ENCODE results near the gene LGI4.
A peak's percentile ranks its signal among the peaks of the same experiment; 100 is the strongest.
"Not testable (repeated sequence)": the region's sequence is repeated elsewhere in the genome, so short reads cannot be mapped to it uniquely, and the experiment has no call there.

LGI4 gene

GRCh38 chr19:35153701-35154524 is 19.1 kb upstream of the LGI4 start:
- Mint-ChIP-seq H3K4me3 (peak overlapping the region; percentile 100), H3K4me1 (ENCODE audit: low read depth) (peaks cover 38% of the 10 kb centered on the region), H3K36me3 (ENCODE audit: low read depth) (peaks cover 43% of the 10 kb centered on the region), H3K27me3 (ENCODE audit: low read depth) (peaks cover 8% of the 10 kb centered on the region), H3K27ac (peak overlapping the region; percentile 97), H3K9me3 (no peaks in the 10 kb centered on the region)
- DNase-seq (ENCODE audit: low spot score), result peak; percentile 61

GRCh38 chr19:35153129-35153522 is 18.3 kb upstream of the LGI4 start:
- H3K4me1 Mint-ChIP-seq (ENCODE audit: low read depth), result peaks cover 35% of the 10 kb centered on the region
- H3K9me3 Mint-ChIP-seq; DNase-seq (ENCODE audit: low spot score); H3K27me3 Mint-ChIP-seq (ENCODE audit: low read depth); H3K27ac Mint-ChIP-seq: not testable (repeated sequence)
- peaks cover 35% of the 10 kb centered on the region for H3K36me3 Mint-ChIP-seq (ENCODE audit: low read depth)
- peak overlapping the region; percentile 100 for H3K4me3 Mint-ChIP-seq

GRCh38 chr19:35151273-35152065 is 16.6 kb upstream of the LGI4 start:
- DNase-seq (ENCODE audit: low spot score), result no peak
- peaks cover 10% of the 10 kb centered on the region for H3K27me3 Mint-ChIP-seq (ENCODE audit: low read depth)
- H3K36me3 Mint-ChIP-seq (ENCODE audit: low read depth), result peaks cover 20% of the 10 kb centered on the region
- peaks cover 29% of the 10 kb centered on the region for H3K4me1 Mint-ChIP-seq (ENCODE audit: low read depth)
- no peak overlapping the region for H3K27ac Mint-ChIP-seq
- H3K4me3 Mint-ChIP-seq, result no peak overlapping the region
- H3K9me3 Mint-ChIP-seq, result no peaks in the 10 kb centered on the region

- H3K27ac Mint-ChIP-seq, result no peak overlapping the region
- DNase-seq (ENCODE audit: low spot score), result no peak
- H3K4me3 Mint-ChIP-seq, result no peak overlapping the region
- H3K9me3 Mint-ChIP-seq, result no peaks in the 10 kb centered on the region
- H3K36me3 Mint-ChIP-seq (ENCODE audit: low read depth), result peaks cover 11% of the 10 kb centered on the region
- H3K27me3 Mint-ChIP-seq (ENCODE audit: low read depth), result peaks cover 12% of the 10 kb centered on the region
- peaks cover 22% of the 10 kb centered on the region for H3K4me1 Mint-ChIP-seq (ENCODE audit: low read depth)
Measured at GRCh38 chr19:35150445-35150844, 15.6 kb upstream of the LGI4 start.

DNA sequence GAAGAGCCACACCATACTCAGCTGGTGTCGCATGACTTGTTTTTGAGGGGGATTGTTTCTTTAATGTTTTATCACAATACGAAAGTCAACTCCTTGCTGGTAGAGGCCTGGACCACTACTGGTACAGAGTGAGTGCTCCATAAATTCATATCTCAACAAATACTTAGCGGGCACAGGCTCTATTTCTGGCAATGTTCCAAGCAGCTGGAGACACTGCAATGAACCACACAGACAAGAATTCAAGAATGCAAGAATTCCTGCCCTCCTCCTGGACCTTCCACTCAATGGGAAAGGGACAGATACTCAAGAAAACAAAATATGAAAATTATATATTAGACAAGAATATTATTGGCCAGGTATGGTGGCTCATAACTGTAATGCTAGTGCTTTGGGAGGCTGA is 14.6 kb upstream of the LGI4 start:
- Mint-ChIP-seq H3K27ac (no peak overlapping the region), H3K36me3 (ENCODE audit: low read depth) (peaks cover 4% of the 10 kb centered on the region), H3K4me1 (ENCODE audit: low read depth) (peaks cover 19% of the 10 kb centered on the region), H3K4me3 (no peak overlapping the region), H3K27me3 (ENCODE audit: low read depth) (peaks cover 21% of the 10 kb centered on the region), H3K9me3 (no peaks in the 10 kb centered on the region)
- DNase-seq (ENCODE audit: low spot score), result no peak

DNA sequence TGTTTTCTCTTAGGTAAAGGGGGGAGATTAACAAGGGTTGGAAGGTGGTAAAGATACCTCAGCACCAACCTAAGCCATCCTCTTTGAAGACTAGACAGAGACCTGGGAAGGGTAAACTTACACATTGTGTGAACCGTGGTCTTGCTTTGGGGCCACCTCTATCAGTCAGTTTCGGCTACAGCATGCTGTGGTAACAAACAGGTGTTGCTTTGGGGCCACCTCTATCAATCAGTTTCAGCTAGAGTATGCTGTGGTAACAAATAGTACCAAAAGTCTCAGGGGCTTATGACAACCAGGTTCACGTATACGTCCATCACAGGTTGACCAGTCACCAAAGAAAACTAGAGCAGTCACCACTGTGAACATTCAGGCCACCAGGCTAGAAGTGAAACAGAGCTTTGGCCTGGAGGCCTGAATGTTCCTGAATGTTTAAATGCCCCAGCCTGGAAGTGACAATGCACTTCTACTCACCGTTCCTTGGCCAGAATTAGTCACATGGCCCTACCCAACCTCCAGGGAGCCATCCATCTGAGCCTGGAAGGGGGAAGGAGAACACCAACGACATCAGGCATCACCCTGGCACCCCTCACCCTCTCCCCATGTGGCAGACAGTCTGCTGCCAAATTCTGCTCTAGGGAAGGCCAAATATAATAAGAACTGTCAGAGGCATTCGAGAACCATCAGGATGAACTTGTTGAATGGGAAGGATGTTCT is 12.0 kb upstream of the LGI4 start:
- no peaks in the 10 kb centered on the region for H3K9me3 Mint-ChIP-seq
- peaks cover 27% of the 10 kb centered on the region for H3K27me3 Mint-ChIP-seq (ENCODE audit: low read depth)
- no peak overlapping the region for H3K27ac Mint-ChIP-seq
- DNase-seq (ENCODE audit: low spot score), result no peak
- H3K4me3 Mint-ChIP-seq, result no peak overlapping the region
- peaks cover 14% of the 10 kb centered on the region for H3K4me1 Mint-ChIP-seq (ENCODE audit: low read depth)
- H3K36me3 Mint-ChIP-seq (ENCODE audit: low read depth), result no peaks in the 10 kb centered on the region

- H3K4me3 Mint-ChIP-seq, result no peak overlapping the region
Measured at GRCh38 chr19:35144600-35145436, 10.0 kb upstream of the LGI4 start.

GRCh38 chr19:35144259-35144599 is 9.4 kb upstream of the LGI4 start:
- no peak overlapping the region for H3K27ac Mint-ChIP-seq
- peaks cover 21% of the 10 kb centered on the region for H3K4me1 Mint-ChIP-seq (ENCODE audit: low read depth)
- peaks cover 35% of the 10 kb centered on the region for H3K27me3 Mint-ChIP-seq (ENCODE audit: low read depth)
- H3K4me3 Mint-ChIP-seq, result no peak overlapping the region
- no peaks in the 10 kb centered on the region for H3K36me3 Mint-ChIP-seq (ENCODE audit: low read depth)
- no peak for DNase-seq (ENCODE audit: low spot score)
- no peaks in the 10 kb centered on the region for H3K9me3 Mint-ChIP-seq

More at GRCh38 chr19:35144600-35145436, 10.0 kb upstream of the LGI4 start:
- Mint-ChIP-seq H3K36me3 (ENCODE audit: low read depth) (no peaks in the 10 kb centered on the region), H3K4me1 (ENCODE audit: low read depth) (peaks cover 21% of the 10 kb centered on the region), H3K27ac (no peak overlapping the region), H3K27me3 (ENCODE audit: low read depth) (peaks cover 35% of the 10 kb centered on the region), H3K9me3 (no peaks in the 10 kb centered on the region)
- no peak for DNase-seq (ENCODE audit: low spot score)

GRCh38 chr19:35143818-35144217 is 9.0 kb upstream of the LGI4 start:
- Mint-ChIP-seq H3K36me3 (ENCODE audit: low read depth) (no peaks in the 10 kb centered on the region), H3K4me1 (ENCODE audit: low read depth) (peaks cover 21% of the 10 kb centered on the region), H3K27ac (no peak overlapping the region), H3K9me3 (no peaks in the 10 kb centered on the region), H3K27me3 (ENCODE audit: low read depth) (peaks cover 35% of the 10 kb centered on the region), H3K4me3 (no peak overlapping the region)
- no peak for DNase-seq (ENCODE audit: low spot score)

DNA sequence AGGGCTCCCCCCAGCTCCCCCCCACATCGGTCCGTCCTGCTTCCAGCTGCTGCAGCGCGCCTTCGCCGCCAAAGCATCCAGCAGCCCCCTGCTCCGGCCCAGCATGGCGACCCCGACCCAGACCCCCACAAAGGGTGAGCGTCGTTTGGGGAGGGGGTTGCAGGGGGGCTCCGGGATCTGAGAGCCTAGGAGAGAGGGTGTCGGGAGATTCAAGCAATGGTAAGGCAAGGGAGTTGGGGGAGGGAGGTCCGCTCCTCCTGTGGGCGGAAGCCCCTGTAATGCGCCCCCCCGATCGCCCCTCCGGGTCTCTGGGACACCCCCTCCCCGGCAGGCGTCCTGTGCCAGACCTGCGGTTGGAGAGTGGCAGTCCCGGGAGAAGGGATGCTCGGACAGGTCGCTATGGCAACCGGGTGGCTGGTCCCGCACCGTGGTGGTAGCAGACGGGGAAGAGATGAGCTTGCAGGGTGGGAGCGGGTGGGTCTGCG is 8.4 kb upstream of the LGI4 start, which contains the start of gene FXYD7:
Gene FXYD7 (plus strand): TSS at position 25 of the 485 bp plus-strand sequence. CDS start 79 bp downstream, at position 104.
- Mint-ChIP-seq H3K27ac (no peak within 1 kb of the TSS), H3K4me1 (ENCODE audit: low read depth) (peaks cover 21% of the 10 kb centered on the region), H3K36me3 (ENCODE audit: low read depth) (no peaks in the 10 kb centered on the region), H3K9me3 (no peaks in the 10 kb centered on the region), H3K4me3 (peak within 1 kb of the TSS; percentile 71), H3K27me3 (ENCODE audit: low read depth) (peaks cover 35% of the 10 kb centered on the region)
- no peak for DNase-seq (ENCODE audit: low spot score)

GRCh38 chr19:35142606-35143230 is 7.9 kb upstream of the LGI4 start:
- Mint-ChIP-seq H3K4me1 (ENCODE audit: low read depth) (peaks cover 21% of the 10 kb centered on the region), H3K27me3 (ENCODE audit: low read depth) (peaks cover 35% of the 10 kb centered on the region)
- DNase-seq (ENCODE audit: low spot score), result peak; percentile 44

DNA sequence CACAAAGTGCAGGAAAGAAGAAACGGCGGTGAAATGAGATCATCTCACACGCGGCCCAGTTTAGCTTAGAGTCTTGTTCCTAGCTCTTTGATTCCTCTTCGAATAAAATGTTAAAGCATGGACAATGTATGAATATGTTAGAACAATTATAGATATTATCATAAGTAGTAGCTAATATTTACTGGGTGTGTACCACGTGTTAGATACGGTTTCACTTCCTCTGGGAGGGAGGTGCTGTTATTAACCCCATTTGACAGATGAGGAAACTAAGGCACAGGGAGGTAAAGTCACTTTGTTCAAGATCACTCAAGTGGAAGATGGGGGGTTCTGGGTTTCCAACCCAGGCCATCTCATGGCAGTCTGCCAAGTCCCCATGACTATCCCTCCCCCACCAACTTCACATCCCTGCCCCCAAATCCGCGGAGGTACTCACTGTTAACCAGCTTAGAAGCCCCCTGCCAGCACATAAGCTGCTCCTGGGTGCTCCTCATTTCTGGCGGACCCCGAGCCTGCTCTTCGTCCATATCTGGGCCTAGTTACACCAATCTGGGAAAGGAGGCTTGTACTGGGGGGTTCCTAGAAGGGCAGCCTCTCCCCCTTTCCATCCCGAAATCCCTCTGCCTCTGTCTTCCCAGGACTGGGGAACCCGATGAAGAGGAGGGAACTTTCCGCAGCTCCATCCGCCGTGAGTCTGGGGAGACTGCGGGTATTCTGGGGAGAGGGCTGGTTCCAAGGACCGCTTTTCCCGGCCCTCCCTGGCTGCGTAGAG is 7.2 kb upstream of the LGI4 start:
- DNase-seq (ENCODE audit: low spot score), result no peak
- Mint-ChIP-seq H3K27ac (no peak overlapping the region), H3K9me3 (no peaks in the 10 kb centered on the region), H3K4me1 (ENCODE audit: low read depth) (peaks cover 21% of the 10 kb centered on the region), H3K27me3 (ENCODE audit: low read depth) (peaks cover 35% of the 10 kb centered on the region), H3K4me3 (peak overlapping the region; percentile 71), H3K36me3 (ENCODE audit: low read depth) (no peaks in the 10 kb centered on the region)

More at GRCh38 chr19:35142606-35143230, 7.9 kb upstream of the LGI4 start:
- H3K36me3 Mint-ChIP-seq (ENCODE audit: low read depth), result no peaks in the 10 kb centered on the region
- H3K27ac Mint-ChIP-seq, result no peak overlapping the region
- peak overlapping the region; percentile 61 for H3K4me3 Mint-ChIP-seq
- H3K9me3 Mint-ChIP-seq, result no peaks in the 10 kb centered on the region

Data from T-helper 2 cell treated with Interferon-gamma antibody and Interleukin-4, amounts not matched to agents 5 μg/mL and 100 μg/mL, for 36 hours (primary cell).